ENCODE data around the gene MANBA. TPM values are rescaled to one million over a fixed set of nuclear protein-coding genes. Genes with fewer than 3 reads are reported as not detected.

MANBA gene
- total RNA-seq, 6 experiments from 2014 or later = 11.3 to 18.2 (median 13.9) TPM

- H3K9me3 ChIP-seq = no peaks in the 10 kb centered on the region
- H3K27ac ChIP-seq = no peak overlapping the region
- 12% methylated on average over 2 of the region's 7 CpGs for WGBS (ENCODE audit: insufficient coverage, low coverage, low lambda C conversion rate, missing lambda C conversion rate)
- intact Hi-C loops (cut with DNase I) = no loop called here
- peak overlapping the region in 1 of 3 donors; percentile 17 for H3K4me3 ChIP-seq
- peaks cover 0 to 5% (median 0%) of the 10 kb centered on the region in 4 donors for H3K4me1 ChIP-seq
- no peaks in the 10 kb centered on the region for H3K27me3 ChIP-seq
- DNase-seq (peak; percentile 65 to 71 (median 71)), ATAC-seq (peak; percentile 92 to 96 (median 92))
- no peak for TF ChIP-seq POLR2A (IDR thresholded peaks at IDR 0.05)
- TF ChIP-seq, protein P1, sequence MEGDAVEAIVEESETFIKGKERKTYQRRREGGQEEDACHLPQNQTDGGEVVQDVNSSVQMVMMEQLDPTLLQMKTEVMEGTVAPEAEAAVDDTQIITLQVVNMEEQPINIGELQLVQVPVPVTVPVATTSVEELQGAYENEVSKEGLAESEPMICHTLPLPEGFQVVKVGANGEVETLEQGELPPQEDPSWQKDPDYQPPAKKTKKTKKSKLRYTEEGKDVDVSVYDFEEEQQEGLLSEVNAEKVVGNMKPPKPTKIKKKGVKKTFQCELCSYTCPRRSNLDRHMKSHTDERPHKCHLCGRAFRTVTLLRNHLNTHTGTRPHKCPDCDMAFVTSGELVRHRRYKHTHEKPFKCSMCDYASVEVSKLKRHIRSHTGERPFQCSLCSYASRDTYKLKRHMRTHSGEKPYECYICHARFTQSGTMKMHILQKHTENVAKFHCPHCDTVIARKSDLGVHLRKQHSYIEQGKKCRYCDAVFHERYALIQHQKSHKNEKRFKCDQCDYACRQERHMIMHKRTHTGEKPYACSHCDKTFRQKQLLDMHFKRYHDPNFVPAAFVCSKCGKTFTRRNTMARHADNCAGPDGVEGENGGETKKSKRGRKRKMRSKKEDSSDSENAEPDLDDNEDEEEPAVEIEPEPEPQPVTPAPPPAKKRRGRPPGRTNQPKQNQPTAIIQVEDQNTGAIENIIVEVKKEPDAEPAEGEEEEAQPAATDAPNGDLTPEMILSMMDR (IDR thresholded peaks at IDR 0.05) = no peak
- H3K36me3 ChIP-seq = no peaks in the 10 kb centered on the region
These were observed 18.0 kb upstream of the MANBA start for GRCh38 chr4:102778720-102779119.

- DNase-seq (no peak), ATAC-seq (no peak)
- H3K36me3 ChIP-seq = no peaks in the 10 kb centered on the region
- WGBS (ENCODE audit: insufficient coverage, low coverage, low lambda C conversion rate, missing lambda C conversion rate) = 85% methylated on average over 1 of the region's 1 CpG
- H3K9me3 ChIP-seq = no peaks in the 10 kb centered on the region
- TF ChIP-seq, protein P1 (IDR thresholded peaks at IDR 0.05) = no peak
- TF ChIP-seq POLR2A (IDR thresholded peaks at IDR 0.05) = no peak
- no peak overlapping the region for H3K4me3 ChIP-seq
- H3K4me1 ChIP-seq = peaks cover 0 to 5% (median 0%) of the 10 kb centered on the region in 4 donors
- intact Hi-C loops (cut with DNase I) = no loop called here
- H3K27ac ChIP-seq = no peak overlapping the region
- no peaks in the 10 kb centered on the region for H3K27me3 ChIP-seq
These were observed 15.0 kb upstream of the MANBA start for GRCh38 chr4:102775805-102776204.

- intact Hi-C loops (cut with DNase I) = no loop called here
- Histone ChIP-seq H3K9me3 (no peaks in the 10 kb centered on the region), H3K4me1 (peaks cover 0 to 5% (median 0%) of the 10 kb centered on the region in 4 donors), H3K27me3 (no peaks in the 10 kb centered on the region), H3K4me3 (no peak overlapping the region), H3K36me3 (no peaks in the 10 kb centered on the region), H3K27ac (no peak overlapping the region)
- no peak for TF ChIP-seq POLR2A (IDR thresholded peaks at IDR 0.05)
- TF ChIP-seq, protein P1 (IDR thresholded peaks at IDR 0.05) = no peak
- 85% methylated on average over 2 of the region's 2 CpGs for WGBS (ENCODE audit: insufficient coverage, low coverage, low lambda C conversion rate, missing lambda C conversion rate)
- DNase-seq = no peak
- no peak for ATAC-seq
These were observed 13.5 kb upstream of the MANBA start for GRCh38 chr4:102774254-102774653.

DNA sequence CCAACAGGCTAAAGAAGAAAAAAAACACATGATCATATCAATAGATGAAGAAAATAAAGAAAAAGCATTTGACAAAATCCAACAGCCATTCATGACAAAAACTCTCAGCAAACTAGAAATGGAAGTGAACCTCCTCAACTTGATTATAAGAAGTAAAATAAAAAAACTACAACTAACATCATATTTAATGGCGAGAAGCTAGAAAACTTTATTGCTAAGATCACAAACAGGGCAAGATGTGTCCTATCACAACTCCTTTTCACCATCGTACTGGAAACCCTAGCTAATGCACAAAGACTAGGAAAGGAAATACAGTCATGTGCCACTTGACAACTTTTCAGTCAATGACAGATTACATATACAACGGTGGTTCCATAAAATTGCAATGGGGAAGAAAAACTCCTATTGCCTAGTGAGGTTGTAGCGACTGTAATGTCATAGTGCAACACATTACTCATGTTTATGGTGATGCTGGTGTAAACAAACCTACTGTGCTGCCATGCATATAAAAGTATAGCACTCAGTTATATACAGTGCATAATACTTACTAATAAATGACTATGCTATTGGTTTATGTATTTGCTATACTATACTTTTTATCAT is 12.1 kb upstream of the MANBA start:
- Histone ChIP-seq H3K4me3 (no peak overlapping the region), H3K4me1 (no peaks in the 10 kb centered on the region), H3K36me3 (no peaks in the 10 kb centered on the region), H3K27me3 (no peaks in the 10 kb centered on the region), H3K27ac (no peak overlapping the region), H3K9me3 (no peaks in the 10 kb centered on the region)
- TF ChIP-seq POLR2A (IDR thresholded peaks at IDR 0.05) = no peak
- TF ChIP-seq, protein P1 (IDR thresholded peaks at IDR 0.05) = no peak
- intact Hi-C loops (cut with DNase I) = no loop called here
- DNase-seq (no peak), ATAC-seq (no peak)
- 67% methylated on average over 4 of the region's 4 CpGs for WGBS (ENCODE audit: insufficient coverage, low coverage, low lambda C conversion rate, missing lambda C conversion rate)
